Measurements from ENCODE around the gene SLC35A3. TPM values are rescaled to one million over a fixed set of nuclear protein-coding genes. Genes with fewer than 3 reads are reported as not detected.
"Not testable (repeated sequence)": the region's sequence is repeated elsewhere in the genome, so short reads cannot be mapped to it uniquely, and the experiment has no call there.

Gene SLC35A3
- total RNA-seq, 8 experiments from 2014 or later, result 13.6 to 23.4 (median 16.0) TPM

GRCh38 chr1:99959189-99959705 lies 10.5 kb upstream of the SLC35A3 start:
- ATAC-seq (replicated peaks in 6 of 8); H3K4me3 ChIP-seq; H3K4me1 ChIP-seq (replicated peaks in 1 of 2); in situ Hi-C loops (cut with MboI; ENCODE audit: low pct_unique_long_range_greater_than_20kb in 2 of 9, low sequenced_read_pairs in 9 of 9, unreplicated experiment in 9 of 9); H3K27ac ChIP-seq: not testable (repeated sequence)
- WGBS, 10 experiments, result 43 to 100% (median 84%) methylated on average over 1 to 7 of the region's 7 CpGs

- H3K4me1 ChIP-seq (replicated peaks in 1 of 2); in situ Hi-C loops (cut with MboI; ENCODE audit: low pct_unique_long_range_greater_than_20kb in 2 of 9, low sequenced_read_pairs in 9 of 9, unreplicated experiment in 9 of 9); H3K4me3 ChIP-seq; H3K27ac ChIP-seq; ATAC-seq (replicated peaks in 6 of 8): not testable (repeated sequence)
- WGBS, 10 experiments, result 100% methylated on average over 1 of the region's 5 CpGs; no CpG with 5 or more reads in 9 of the 10 experiments
Measured at GRCh38 chr1:99960260-99960659, 9.5 kb upstream of the SLC35A3 start.

- in situ Hi-C loops (cut with MboI; ENCODE audit: low pct_unique_long_range_greater_than_20kb in 2 of 9, low sequenced_read_pairs in 9 of 9, unreplicated experiment in 9 of 9), result no loop called here
- Histone ChIP-seq H3K4me3 (no peak overlapping the region), H3K27ac (no peak overlapping the region), H3K4me1 (replicated peaks in 1 of 2) (no peaks in the 10 kb centered on the region)
- ATAC-seq (replicated peaks in 6 of 8), result no peak
Measured at GRCh38 chr1:99963041-99963795, 6.6 kb upstream of the SLC35A3 start.

- no peak for ATAC-seq (replicated peaks in 6 of 8)
- WGBS, 10 experiments, result 25 to 100% (median 73%) methylated on average over 1 to 3 of the region's 3 CpGs; no CpG with 5 or more reads in 1 of the 10 experiments
Measured at GRCh38 chr1:99964806-99965205, 5.0 kb upstream of the SLC35A3 start.

GRCh38 chr1:99965646-99966375 lies 4.0 kb upstream of the SLC35A3 start:
- ATAC-seq (replicated peaks in 6 of 8), result no peak
- in situ Hi-C loops (cut with MboI; ENCODE audit: low pct_unique_long_range_greater_than_20kb in 2 of 9, low sequenced_read_pairs in 9 of 9, unreplicated experiment in 9 of 9), result no loop called here
- WGBS, 10 experiments, result 0 to 98% (median 72%) methylated on average over 1 to 2 of the region's 2 CpGs

More at GRCh38 chr1:99964806-99965205, 5.0 kb upstream of the SLC35A3 start:
- in situ Hi-C loops (cut with MboI; ENCODE audit: low pct_unique_long_range_greater_than_20kb in 2 of 9, low sequenced_read_pairs in 9 of 9, unreplicated experiment in 9 of 9), result no loop called here
- Histone ChIP-seq H3K27ac (no peak overlapping the region), H3K4me1 (replicated peaks in 1 of 2) (peaks cover 5 to 7% of the 10 kb centered on the region in 2 donors), H3K4me3 (no peak overlapping the region)

GRCh38 chr1:99968214-99968613 lies 1.6 kb upstream of the SLC35A3 start:
- in situ Hi-C loops (cut with MboI; ENCODE audit: low pct_unique_long_range_greater_than_20kb in 2 of 9, low sequenced_read_pairs in 9 of 9, unreplicated experiment in 9 of 9), result no loop called here
- WGBS, 10 experiments, result 83 to 100% (median 98%) methylated on average over 1 to 4 of the region's 4 CpGs; no CpG with 5 or more reads in 2 of the 10 experiments
- Histone ChIP-seq H3K4me3 (no peak overlapping the region), H3K27ac (no peak overlapping the region), H3K4me1 (replicated peaks in 1 of 2) (peaks cover 10 to 13% of the 10 kb centered on the region in 2 donors)
- ATAC-seq (replicated peaks in 6 of 8), result no peak

More at GRCh38 chr1:99965646-99966375, 4.0 kb upstream of the SLC35A3 start:
- Histone ChIP-seq H3K4me3 (no peak overlapping the region), H3K4me1 (replicated peaks in 1 of 2) (peaks cover 6 to 7% of the 10 kb centered on the region in 2 donors), H3K27ac (no peak overlapping the region)

GRCh38 chr1:99969260-99969728 lies 502 bp upstream of the SLC35A3 start:
- peak in 7 of 8 experiments; percentile 1 to 6 (median 2) for ATAC-seq (replicated peaks in 6 of 8)
- WGBS, 10 experiments, result 0 to 100% (median 52%) methylated on average over 1 to 6 of the region's 6 CpGs; no CpG with 5 or more reads in 1 of the 10 experiments
- peak overlapping the region; percentile 68 to 86 for H3K27ac ChIP-seq
- H3K4me3 ChIP-seq, result peak overlapping the region; percentile 88 to 95 (median 89)
- in situ Hi-C loops (cut with MboI; ENCODE audit: low pct_unique_long_range_greater_than_20kb in 2 of 9, low sequenced_read_pairs in 9 of 9, unreplicated experiment in 9 of 9), result no loop called here
- H3K4me1 ChIP-seq (replicated peaks in 1 of 2), result peaks cover 10 to 13% of the 10 kb centered on the region in 2 donors

- no peak for ATAC-seq (replicated peaks in 6 of 8)
- in situ Hi-C loops (cut with MboI; ENCODE audit: low pct_unique_long_range_greater_than_20kb in 2 of 9, low sequenced_read_pairs in 9 of 9, unreplicated experiment in 9 of 9), result no loop called here
- peak overlapping the region in 1 of 2 donors; percentile 86 for H3K27ac ChIP-seq
- peaks cover 10 to 13% of the 10 kb centered on the region in 2 donors for H3K4me1 ChIP-seq (replicated peaks in 1 of 2)
- WGBS, 10 experiments, result 47 to 90% (median 56%) methylated on average over 1 to 7 of the region's 7 CpGs
- peak overlapping the region; percentile 88 to 95 (median 89) for H3K4me3 ChIP-seq
Measured at GRCh38 chr1:99970713-99971255, 988 bp downstream of the SLC35A3 start.

- in situ Hi-C loops (cut with MboI; ENCODE audit: low pct_unique_long_range_greater_than_20kb in 2 of 9, low sequenced_read_pairs in 9 of 9, unreplicated experiment in 9 of 9); H3K27ac ChIP-seq; H3K4me3 ChIP-seq; ATAC-seq (replicated peaks in 6 of 8): not testable (repeated sequence)
- H3K4me1 ChIP-seq (replicated peaks in 1 of 2), result peaks cover 10 to 13% of the 10 kb centered on the region in 2 donors
- WGBS, 10 experiments, result 80 to 100% (median 92%) methylated on average over 1 to 7 of the region's 7 CpGs; no CpG with 5 or more reads in 4 of the 10 experiments
Measured at GRCh38 chr1:99972066-99972465, 2.3 kb downstream of the SLC35A3 start.

- ATAC-seq (replicated peaks in 6 of 8), result no peak
- Histone ChIP-seq H3K27ac (no peak overlapping the region), H3K4me1 (replicated peaks in 1 of 2) (peaks cover 3 to 8% of the 10 kb centered on the region in 2 donors), H3K4me3 (no peak overlapping the region)
- in situ Hi-C loops (cut with MboI; ENCODE audit: low pct_unique_long_range_greater_than_20kb in 2 of 9, low sequenced_read_pairs in 9 of 9, unreplicated experiment in 9 of 9), result no loop called here
- WGBS, 10 experiments, result 80 to 100% (median 92%) methylated on average over 2 to 3 of the region's 3 CpGs; no CpG with 5 or more reads in 1 of the 10 experiments
Measured at GRCh38 chr1:99975529-99975928, 5.7 kb downstream of the SLC35A3 start.

GRCh38 chr1:99977326-99977725 lies 7.5 kb downstream of the SLC35A3 start:
- 65 to 100% (median 95%) methylated on average over 2 to 7 of the region's 12 CpGs; no CpG with 5 or more reads in 3 of the 10 experiments for WGBS, 10 experiments
- in situ Hi-C loops (cut with MboI; ENCODE audit: low pct_unique_long_range_greater_than_20kb in 2 of 9, low sequenced_read_pairs in 9 of 9, unreplicated experiment in 9 of 9); H3K4me1 ChIP-seq (replicated peaks in 1 of 2); H3K4me3 ChIP-seq; ATAC-seq (replicated peaks in 6 of 8); H3K27ac ChIP-seq: not testable (repeated sequence)

- in situ Hi-C loops (cut with MboI; ENCODE audit: low pct_unique_long_range_greater_than_20kb in 2 of 9, low sequenced_read_pairs in 9 of 9, unreplicated experiment in 9 of 9), result no loop called here
- no peak overlapping the region for H3K4me3 ChIP-seq
- 78 to 100% (median 100%) methylated on average over 1 to 2 of the region's 2 CpGs for WGBS, 10 experiments
- ATAC-seq (replicated peaks in 6 of 8), result no peak
- H3K4me1 ChIP-seq (replicated peaks in 1 of 2), result no peaks in the 10 kb centered on the region
- H3K27ac ChIP-seq, result no peak overlapping the region
Measured at GRCh38 chr1:99978218-99978617, 8.4 kb downstream of the SLC35A3 start.

- Histone ChIP-seq H3K27ac (no peak overlapping the region), H3K4me1 (replicated peaks in 1 of 2) (no peaks in the 10 kb centered on the region), H3K4me3 (no peak overlapping the region)
- in situ Hi-C loops (cut with MboI; ENCODE audit: low pct_unique_long_range_greater_than_20kb in 2 of 9, low sequenced_read_pairs in 9 of 9, unreplicated experiment in 9 of 9), result no loop called here
- no peak for ATAC-seq (replicated peaks in 6 of 8)
Measured at GRCh38 chr1:99979091-99979490, 9.3 kb downstream of the SLC35A3 start.
